Liver (tissue), 3 donors: ENCODE results near the gene METTL17.

Experiments used
- CTCF ChIP-seq: fragments of 150-350 bp; IDR thresholded peaks from 2 replicates; pipeline ENCODE4 v1.5.1; 2017; ENCODE audit warnings: improper control_type of control experiment, low read depth, low read length; ENCODE audit not compliant: missing input control
- EGR1 ChIP-seq, 2 donors: IDR thresholded peaks; 2 replicates each; pipeline ENCODE4 v1.6.1; 2016 to 2018; ENCODE audit warnings: antibody characterized with exemption in 2 of 2, low read depth in 2 of 2
- FOXA1 ChIP-seq: IDR thresholded peaks from 2 replicates; pipeline ENCODE4 v1.6.1; 2016; ENCODE audit warnings: antibody characterized with exemption
- HNF4A ChIP-seq, 2 donors: conservative IDR thresholded peaks; 2 replicates each; pipeline ENCODE4 v1.6.1; 2016; ENCODE audit warnings: antibody characterized with exemption in 2 of 2, mild to moderate bottlenecking in 2 of 2
- JUND ChIP-seq, 2 donors: IDR thresholded peaks; 2 replicates each; pipeline ENCODE4 v1.6.1; 2016; ENCODE audit warnings: antibody characterized with exemption in 2 of 2
- RAD21 ChIP-seq, 2 donors: IDR thresholded peaks; 2 replicates each; pipeline ENCODE4 v1.6.1; 2016; ENCODE audit warnings: antibody characterized with exemption in 2 of 2, mild to moderate bottlenecking in 2 of 2
- SP1 ChIP-seq: IDR thresholded peaks from 2 replicates; pipeline ENCODE4 v1.6.1; 2018; ENCODE audit warnings: antibody characterized with exemption, mild to moderate bottlenecking
- TAF1 ChIP-seq: conservative IDR thresholded peaks from 2 replicates; pipeline ENCODE4 v1.6.1; 2016; ENCODE audit warnings: antibody characterized with exemption, mild to moderate bottlenecking
- YY1 ChIP-seq: IDR thresholded peaks from 2 replicates; pipeline ENCODE4 v1.6.1; 2016; ENCODE audit warnings: antibody characterized with exemption, mild to moderate bottlenecking
- TF ChIP-seq, protein P1 (sequence below): IDR thresholded peaks from 2 replicates; pipeline ENCODE4 v1.6.1; 2016; ENCODE audit warnings: antibody characterized with exemption, mild to moderate bottlenecking
- TF ChIP-seq, protein P2 (sequence below): IDR thresholded peaks from 2 replicates; pipeline ENCODE4 v1.6.1; 2016; ENCODE audit warnings: antibody characterized with exemption
- donor health status: healthy.
- donor health status: healthy.

GRCh38 chr14:21040370-21040925 is 50.7 kb downstream of the METTL17 start:
- TF ChIP-seq CTCF = no peak
- TF ChIP-seq RAD21 (IDR thresholded peaks at IDR 0.05) = no peak
- TF ChIP-seq YY1 = no peak
- no peak for TF ChIP-seq TAF1
- TF ChIP-seq JUND (IDR thresholded peaks at IDR 0.05) = no peak
- TF ChIP-seq, protein P1, sequence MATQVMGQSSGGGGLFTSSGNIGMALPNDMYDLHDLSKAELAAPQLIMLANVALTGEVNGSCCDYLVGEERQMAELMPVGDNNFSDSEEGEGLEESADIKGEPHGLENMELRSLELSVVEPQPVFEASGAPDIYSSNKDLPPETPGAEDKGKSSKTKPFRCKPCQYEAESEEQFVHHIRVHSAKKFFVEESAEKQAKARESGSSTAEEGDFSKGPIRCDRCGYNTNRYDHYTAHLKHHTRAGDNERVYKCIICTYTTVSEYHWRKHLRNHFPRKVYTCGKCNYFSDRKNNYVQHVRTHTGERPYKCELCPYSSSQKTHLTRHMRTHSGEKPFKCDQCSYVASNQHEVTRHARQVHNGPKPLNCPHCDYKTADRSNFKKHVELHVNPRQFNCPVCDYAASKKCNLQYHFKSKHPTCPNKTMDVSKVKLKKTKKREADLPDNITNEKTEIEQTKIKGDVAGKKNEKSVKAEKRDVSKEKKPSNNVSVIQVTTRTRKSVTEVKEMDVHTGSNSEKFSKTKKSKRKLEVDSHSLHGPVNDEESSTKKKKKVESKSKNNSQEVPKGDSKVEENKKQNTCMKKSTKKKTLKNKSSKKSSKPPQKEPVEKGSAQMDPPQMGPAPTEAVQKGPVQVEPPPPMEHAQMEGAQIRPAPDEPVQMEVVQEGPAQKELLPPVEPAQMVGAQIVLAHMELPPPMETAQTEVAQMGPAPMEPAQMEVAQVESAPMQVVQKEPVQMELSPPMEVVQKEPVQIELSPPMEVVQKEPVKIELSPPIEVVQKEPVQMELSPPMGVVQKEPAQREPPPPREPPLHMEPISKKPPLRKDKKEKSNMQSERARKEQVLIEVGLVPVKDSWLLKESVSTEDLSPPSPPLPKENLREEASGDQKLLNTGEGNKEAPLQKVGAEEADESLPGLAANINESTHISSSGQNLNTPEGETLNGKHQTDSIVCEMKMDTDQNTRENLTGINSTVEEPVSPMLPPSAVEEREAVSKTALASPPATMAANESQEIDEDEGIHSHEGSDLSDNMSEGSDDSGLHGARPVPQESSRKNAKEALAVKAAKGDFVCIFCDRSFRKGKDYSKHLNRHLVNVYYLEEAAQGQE = no peak
- no peak for TF ChIP-seq SP1
- TF ChIP-seq FOXA1 = no peak
- no peak for TF ChIP-seq EGR1 (IDR thresholded peaks at IDR 0.05; ENCODE audit: low read depth in 2 of 2)
- TF ChIP-seq, protein P2, sequence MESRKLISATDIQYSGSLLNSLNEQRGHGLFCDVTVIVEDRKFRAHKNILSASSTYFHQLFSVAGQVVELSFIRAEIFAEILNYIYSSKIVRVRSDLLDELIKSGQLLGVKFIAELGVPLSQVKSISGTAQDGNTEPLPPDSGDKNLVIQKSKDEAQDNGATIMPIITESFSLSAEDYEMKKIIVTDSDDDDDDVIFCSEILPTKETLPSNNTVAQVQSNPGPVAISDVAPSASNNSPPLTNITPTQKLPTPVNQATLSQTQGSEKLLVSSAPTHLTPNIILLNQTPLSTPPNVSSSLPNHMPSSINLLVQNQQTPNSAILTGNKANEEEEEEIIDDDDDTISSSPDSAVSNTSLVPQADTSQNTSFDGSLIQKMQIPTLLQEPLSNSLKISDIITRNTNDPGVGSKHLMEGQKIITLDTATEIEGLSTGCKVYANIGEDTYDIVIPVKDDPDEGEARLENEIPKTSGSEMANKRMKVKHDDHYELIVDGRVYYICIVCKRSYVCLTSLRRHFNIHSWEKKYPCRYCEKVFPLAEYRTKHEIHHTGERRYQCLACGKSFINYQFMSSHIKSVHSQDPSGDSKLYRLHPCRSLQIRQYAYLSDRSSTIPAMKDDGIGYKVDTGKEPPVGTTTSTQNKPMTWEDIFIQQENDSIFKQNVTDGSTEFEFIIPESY = no peak
- TF ChIP-seq HNF4A (conservative IDR thresholded peaks at IDR 0.05) = no peak
